ENCODE data around the gene ITGB4.
"Not testable (repeated sequence)": the region's sequence is repeated elsewhere in the genome, so short reads cannot be mapped to it uniquely, and the experiment has no call there.

The ITGB4 gene

DNA sequence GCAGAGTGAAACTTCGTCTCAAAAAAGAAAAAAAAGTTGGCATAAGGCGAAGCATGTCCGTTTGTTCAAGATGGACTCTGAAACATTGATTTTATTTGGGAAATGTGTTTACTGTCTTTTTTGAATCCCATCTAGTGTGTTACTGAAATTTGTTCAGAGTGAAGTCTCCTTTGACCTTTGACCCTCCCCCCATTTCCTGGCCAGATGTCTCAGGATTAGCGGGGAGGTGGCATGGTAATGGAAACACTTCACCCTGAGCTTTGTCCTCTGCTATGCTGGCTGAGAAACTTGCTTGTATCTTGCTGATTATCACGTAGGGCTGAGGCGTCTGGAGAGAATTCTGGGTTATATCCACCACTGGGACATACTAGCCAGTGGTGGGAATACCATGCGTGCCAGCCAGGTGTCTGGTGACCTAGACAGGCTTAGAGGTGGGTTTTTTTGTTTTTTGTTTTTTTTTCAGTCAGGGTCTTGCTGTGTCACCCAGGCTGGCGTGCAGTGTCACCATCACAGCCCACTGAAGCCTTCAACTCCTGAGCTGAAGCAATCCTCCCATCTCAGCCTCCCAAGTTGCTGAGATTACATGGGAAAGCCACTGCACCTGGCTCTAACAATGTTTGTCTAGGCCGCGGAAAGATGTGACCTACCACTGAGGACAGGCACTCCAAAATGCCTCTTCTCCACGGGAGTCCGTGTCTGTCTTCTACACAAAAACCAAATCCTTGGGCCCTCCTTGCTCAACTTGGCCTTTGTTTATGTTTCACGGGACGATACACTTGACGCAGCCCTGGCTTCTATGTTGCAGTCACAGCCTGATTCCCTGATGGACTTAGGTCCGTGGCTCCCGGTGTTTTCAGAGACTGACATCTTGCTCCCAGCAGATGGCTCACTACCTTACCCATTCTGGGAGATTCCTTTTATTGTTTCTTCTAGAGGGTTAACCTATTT is 50.3 kb downstream of the ITGB4 start:
- no peak for DNase-seq (ENCODE audit: low read depth)

DNA sequence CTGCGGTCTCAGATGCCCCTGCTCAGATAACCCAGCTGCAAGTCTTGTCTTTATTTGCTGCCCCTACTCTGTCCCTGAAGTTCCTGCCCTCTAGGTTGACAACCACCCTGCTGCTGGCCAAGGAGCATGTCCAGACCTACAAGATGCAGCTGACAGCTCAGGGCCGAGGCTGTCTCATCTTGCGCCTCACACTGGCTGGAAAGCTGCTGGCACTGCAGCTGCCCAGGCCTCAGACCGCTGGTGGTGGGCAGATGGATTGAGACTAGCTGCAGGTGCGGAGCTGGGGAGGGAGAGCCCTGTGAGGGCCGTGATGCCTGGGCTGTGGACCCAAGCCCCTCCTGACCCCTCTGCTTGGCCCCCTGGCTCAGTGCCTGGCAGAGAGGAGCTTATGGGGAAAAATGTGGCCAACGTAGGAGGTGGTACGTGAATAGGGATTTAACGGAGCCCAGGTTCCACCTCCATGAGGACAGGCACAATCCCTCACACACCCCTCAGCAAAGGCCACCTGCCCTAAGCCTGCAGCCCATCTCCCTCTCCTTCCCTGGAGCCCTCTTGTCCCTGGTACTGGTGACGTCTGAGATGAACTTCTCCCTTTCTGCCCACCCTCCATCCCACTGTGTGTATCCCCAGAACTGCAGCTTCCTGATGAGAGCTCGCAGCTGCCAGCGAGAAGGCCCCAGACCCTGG is 52.0 kb downstream of the ITGB4 start:
- DNase-seq (ENCODE audit: low read depth) = no peak

DNA sequence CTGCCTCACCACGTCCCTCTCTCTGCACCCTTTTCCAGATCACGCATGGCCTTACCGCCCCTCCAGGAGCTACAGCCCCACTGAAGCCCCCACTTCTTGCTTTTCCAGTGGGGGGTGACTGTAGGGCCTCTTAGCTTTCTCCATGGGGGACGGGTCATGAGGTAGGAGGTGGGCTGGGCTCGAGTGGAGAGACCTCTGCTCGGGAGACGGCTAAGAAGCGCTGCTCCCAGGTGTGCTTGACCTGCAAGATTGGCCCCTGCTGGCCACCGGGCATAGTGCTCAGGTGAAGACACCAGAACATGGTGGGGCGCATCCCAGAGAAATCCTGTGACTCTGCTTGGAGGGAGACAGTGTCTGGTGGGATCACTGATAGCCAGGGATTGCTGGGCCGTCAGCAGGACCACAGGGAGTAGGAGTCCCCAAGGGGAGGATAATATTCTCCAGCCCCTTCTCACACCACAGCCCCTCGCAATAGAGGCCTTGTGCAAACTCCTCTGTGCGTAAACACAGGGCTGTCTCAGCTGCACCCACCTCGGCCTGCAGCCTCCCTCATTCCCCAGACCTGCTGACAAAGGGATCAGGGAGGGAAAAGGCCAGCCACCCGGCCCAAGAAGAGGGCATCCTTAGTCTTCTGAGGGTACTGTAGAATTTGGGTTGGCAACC is 52.7 kb downstream of the ITGB4 start:
- DNase-seq (ENCODE audit: low read depth) = no peak

DNA sequence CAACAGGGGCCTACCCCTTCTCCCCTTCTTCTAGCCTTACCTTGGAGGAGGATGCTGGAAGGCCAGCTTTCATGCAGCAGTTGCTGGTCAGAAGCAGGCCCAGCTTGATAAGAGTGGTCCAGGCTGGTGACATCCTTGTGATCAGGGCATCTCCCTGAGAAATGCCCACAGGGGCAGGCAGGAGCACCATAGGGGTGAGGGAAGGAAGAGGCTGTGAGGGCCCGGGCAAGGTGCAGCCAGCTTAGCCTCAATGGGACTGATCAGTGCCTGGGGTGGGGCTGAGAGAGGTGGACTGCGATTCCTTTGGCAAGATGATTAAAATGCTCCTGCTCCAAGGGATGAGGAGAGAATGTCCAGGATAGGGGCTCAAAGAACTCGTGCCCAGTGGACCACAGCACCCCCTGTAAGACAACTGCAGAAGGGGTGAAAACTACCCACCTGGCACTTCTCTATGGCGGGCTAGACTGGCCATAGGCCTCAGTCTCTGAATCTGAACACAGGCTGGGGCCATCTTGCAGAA is 53.3 kb downstream of the ITGB4 start:
- DNase-seq (ENCODE audit: low read depth) = no peak

DNA sequence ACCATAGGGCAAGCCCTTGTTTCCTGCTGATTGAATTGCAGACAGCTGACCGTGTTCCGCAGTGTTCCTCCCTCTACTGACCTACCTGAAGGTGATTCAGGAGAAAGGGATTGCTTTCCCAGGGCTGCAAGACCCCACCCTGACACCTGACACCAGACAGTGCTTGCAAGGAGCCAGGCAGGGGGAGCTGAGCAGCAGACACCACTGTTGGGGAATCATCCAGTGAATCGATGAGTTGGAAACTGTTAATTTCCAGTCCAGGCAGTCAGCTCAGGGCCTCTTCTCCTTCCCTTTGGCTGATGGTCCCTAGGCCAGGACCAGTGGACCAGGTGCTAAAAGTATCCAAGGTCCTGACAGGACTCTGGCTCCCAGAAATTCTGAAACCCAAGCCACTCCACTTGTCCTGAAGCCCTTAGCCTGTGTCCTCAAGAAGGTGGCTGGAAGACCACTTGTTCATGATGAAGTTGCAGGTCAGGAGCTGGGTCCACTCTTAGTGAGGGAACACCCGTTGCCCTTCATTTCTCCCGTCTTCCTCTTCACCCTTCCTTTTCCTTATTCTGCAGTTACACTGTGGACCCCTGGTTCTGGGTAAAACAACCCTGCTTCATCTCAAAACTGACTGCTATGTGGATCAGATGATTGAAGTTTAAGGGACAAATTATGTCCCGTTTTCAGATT is 53.9 kb downstream of the ITGB4 start:
- DNase-seq (ENCODE audit: low read depth) = no peak

DNA sequence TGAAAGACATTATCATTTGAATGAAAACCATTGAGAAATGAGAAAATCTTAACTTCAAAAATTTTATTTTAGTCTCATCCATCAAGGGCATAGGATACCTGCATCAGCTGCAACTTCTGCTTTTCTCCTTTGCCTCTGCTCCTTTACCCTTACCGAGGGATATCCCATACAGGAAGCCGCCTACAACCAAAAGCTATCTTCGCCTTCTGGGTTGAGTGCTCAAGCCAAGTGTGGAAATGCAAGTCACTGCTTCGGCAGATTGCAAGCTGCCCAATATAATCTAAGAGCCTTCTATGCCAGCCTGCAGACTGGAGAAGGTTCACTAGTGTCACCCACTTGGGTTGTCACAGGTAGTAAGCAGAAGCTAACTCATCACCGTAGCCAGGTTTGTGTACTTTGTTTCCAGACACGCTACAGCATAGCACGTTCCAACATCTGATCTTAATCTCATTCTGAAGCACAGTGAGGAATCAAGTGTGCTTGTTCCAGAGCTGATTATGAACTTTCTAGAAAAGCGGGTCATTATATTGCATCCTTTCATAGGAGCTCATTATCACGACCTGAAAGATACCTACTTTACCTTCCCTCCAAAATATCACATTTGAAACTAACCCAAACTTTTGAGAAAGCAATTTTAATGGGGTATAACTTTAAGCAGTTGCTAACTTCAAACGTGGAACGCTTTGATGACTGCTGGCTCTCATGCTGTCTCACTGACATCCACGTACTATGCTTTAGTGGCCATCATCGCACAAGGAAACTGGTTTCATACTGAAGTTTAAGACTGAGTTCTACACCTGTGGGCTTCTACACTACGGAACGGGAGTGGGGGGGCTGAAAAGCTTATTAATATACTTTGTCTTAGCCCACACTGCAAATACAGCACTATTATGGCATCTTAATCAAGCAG is 55.4 kb downstream of the ITGB4 start:
- no peak for DNase-seq (ENCODE audit: low read depth)

DNA sequence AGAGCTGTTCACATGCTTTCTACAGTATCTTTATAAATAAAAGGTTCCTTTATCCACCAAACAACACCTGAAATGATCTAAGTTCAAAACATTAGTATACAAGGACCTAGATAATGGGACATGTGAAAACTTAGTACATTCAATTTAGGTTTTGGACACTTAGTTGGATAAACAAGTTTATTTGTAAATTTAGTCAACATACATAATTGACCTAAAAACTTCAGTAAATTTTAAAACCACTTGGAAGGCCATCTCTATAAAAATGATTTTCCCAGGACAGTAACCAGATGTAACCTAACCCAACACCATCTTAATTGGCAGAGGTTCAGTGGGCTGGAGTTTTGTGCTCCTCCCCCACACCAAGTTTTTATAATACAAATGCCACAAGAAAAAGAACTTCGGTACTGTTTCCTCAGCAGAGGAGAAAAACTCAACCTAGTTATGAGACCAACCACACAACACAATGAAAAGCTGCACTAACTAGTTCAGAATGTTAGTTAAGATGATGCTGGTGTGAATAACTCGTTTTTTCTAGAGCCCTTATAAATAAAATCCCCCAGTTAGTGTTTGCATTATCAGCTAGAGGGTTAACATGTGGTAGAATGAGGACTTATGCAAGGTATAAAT is 56.1 kb downstream of the ITGB4 start:
- no peak for DNase-seq (ENCODE audit: low read depth)

DNA sequence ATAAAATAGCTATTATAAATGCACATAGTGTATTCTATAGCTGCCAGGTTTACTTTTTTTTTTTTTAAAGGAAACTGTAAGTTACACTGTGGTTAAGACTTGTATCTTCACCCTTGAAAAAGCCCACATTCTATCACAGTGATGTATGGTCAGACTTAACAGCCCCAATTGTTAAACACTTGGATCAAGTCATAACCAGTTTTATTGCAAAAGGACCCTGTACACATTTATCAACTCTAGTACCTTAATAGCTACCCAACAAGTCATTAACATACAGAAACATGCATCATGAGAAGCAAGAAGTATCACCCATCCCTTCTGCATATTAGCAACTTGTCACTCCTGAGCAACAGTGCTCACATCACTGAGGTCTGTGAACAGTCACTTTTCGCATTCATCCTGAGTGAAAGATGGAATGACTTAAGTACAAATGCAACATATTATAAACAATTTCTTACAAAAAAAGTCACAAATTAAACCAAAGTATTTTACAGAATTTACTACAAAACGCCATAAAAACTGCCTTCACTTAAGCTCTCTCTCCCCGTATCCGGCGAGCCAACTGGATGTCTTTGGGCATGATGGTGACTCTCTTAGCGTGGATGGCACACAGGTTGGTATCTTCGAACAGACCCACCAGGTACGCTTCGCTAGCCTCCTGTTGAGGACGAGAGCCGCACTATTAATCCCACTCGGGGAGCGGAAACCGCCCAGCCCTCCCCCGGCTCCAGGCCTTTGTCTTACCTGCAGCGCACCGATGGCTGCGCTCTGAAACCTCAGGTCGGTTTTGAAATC is 57.0 kb downstream of the ITGB4 start:
- not testable (repeated sequence) for DNase-seq (ENCODE audit: low read depth)

DNA sequence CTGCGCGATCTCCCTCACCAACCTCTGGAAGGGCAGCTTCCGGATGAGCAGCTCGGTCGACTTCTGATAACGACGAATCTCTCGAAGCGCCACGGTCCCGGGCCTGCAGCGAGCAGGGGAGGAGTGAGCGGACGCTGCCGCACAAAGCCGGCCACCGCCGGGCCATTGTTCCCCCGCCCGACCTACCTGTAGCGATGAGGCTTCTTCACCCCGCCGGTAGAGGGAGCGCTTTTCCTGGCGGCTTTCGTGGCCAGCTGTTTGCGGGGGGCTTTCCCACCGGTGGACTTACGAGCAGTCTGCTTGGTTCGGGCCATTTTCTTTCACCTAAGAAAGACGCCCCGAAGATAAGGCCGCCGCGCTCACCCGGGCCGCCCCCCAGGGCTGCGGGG is 57.6 kb downstream of the ITGB4 start:
- DNase-seq (ENCODE audit: low read depth) = no peak

DNA sequence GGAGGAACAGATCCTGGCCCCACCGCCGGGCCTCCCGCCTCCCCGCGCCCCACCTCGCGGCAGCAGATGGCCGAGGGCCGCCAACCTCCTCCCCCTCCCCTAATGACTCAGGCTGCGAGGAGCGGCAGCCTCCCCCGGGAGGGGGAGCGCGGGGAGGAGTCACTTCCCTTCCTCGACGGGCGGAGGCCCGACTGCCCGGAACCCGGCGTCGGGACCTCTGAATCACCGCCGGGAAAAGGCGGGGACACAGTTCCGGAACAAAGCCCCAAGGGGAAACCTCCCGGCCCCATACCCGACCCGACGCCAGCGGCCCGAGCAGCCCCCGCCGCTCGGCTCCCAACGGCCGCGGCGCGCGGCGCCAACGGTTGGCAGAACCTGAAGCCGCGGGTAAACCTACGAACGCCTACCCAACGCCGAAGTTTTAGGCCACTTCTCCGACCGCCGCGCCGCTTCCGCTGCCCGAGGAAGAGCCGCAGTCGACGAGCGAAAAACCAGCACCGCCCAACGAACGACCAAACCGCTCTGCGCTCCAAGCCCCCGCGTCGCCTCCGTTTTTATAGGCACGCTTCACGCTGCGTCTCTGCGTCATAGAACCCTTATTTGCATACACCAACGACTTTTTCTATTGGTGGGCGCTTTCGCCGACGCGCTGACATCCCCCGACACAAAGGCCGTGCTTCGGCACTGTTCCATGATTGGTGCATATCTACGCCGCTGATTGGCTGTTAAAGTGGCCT is 58.2 kb downstream of the ITGB4 start:
- peak; percentile 99 for DNase-seq (ENCODE audit: low read depth)

DNA sequence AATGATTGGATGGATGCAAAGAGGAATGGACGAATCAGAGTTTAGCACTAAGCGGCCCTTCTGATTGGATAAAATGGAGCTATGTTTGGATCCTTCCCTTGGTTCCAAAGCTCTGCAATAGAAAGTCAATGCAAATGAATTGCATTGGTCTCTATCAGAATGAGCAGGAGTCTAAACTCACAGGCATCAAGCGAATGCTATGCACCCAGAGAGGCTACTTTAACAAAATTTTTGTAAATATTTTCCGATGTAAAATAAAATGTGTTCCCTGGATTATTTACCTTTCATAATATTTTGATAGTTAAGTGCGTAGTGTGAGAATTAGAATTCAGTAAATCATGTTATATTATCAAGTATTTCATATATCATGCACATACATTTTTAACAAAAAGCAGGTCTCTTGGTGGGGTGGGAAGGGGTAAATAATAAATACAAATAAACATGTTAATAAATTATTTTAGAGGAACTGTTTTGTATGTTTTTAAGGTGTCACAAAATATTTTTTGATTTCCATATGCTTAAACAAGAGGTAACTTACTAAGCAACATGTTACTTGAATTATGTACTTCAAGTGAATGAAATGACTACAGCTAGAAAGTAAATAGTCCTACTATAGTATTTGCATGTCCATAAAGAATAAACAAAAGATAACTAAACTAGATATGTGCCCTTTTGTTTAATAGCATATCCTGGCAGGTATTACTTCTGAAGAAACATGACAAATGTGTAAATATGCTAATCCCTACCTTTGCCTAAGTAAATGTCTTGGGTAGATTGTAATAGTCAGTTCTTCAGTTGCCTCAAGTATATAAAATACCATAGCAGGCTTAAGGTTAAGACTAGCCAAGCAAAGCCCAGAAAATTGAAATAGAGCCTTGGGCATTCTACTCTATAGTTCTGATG is 59.0 kb downstream of the ITGB4 start:
- DNase-seq (ENCODE audit: low read depth) = no peak

DNA sequence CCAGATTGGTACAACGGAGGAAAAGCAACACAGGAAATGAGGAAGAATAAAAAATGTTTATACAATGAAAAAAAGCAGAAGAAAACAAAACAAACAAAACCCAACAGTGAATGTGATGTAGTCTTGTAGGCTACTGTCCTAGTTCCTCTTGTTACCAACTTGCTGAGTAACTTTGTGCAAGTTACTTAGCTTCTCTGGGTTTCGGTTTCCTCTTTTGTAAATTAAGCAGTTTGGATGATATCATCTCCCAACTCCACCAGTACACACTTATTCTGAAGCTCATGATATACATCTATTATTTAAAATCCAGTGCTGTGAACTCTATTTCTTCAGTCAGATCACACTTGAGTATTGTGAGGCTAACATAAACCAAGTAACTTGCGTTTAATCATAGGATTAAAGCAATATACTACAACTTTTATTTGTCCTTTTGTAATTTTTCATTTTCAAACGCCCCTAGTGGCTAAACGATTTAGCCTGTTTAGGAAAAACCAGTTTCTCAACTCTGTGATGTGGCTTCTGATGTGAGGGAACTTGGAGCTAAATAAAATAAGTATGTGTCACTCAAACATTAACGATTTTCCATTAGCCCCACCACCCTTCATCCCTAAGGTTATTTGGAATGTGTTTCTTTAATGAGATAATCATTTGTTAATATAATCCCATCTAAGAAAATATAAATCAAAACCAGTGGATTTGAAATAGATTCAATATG is 62.0 kb downstream of the ITGB4 start:
- peak; percentile 25 for DNase-seq (ENCODE audit: low read depth)

DNA sequence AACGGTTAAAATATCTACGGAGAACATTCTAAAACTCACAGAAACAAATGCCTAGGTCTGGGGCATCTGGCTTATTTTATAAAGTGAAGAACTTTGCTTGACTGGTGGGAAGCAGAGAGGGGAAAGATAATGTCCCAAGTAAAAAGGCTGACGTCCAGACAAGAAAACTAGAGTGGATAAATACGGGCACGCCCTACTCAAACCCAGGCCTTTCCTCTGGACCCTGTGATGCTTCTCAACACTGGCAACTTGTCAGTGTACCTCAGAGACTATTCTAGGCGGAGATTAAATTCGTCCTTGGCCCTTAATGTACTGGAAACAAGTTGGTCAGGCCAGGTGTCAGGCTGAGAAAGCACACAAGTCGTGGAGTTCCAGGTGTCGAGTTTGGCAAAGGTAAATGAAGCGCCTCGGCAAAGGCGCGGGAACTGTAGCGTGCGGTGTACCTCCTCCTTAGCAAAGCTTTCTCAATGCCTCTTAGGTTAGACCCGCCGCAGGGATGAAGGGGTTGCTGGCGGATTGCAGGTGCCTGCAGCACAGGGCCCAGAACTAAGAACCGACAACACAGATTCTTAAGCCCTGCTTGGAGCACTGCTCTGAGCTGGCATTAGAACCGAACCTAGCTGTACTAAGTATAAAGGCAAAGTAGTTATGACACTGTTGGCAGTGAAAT is 62.7 kb downstream of the ITGB4 start:
- DNase-seq (ENCODE audit: low read depth) = no peak

DNA sequence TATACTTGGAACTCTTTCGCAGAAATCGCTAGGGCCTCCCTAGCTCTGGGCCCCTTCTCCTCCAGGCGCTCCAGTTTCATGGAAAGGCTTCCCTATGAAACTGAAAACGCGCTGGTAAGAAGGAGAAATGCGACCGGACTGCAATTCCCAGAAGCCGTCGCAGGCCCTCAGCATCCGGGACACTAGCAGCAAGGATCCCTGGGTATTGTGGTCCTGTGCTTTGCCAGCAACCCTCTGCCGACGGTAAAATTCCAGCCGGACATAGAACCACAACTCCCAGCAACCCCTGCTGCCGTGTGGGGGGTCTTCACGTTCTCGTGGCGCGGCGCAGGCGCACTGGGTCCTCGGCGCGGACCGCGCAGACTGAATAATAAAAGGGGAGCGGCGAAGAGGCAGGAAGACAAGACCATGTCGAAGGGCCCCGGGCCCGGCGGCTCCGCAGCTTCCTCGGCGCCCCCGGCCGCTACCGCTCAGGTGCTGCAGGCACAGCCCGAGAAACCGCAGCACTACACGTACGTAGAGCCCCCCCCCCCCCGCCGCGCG is 63.3 kb downstream of the ITGB4 start, which contains the start of gene UNK:
TSS of gene UNK (plus strand) at position 334 of the 543 bp plus-strand sequence. CDS start at position 409, 75 bp downstream.
- peak; percentile 94 for DNase-seq (ENCODE audit: low read depth)

DNA sequence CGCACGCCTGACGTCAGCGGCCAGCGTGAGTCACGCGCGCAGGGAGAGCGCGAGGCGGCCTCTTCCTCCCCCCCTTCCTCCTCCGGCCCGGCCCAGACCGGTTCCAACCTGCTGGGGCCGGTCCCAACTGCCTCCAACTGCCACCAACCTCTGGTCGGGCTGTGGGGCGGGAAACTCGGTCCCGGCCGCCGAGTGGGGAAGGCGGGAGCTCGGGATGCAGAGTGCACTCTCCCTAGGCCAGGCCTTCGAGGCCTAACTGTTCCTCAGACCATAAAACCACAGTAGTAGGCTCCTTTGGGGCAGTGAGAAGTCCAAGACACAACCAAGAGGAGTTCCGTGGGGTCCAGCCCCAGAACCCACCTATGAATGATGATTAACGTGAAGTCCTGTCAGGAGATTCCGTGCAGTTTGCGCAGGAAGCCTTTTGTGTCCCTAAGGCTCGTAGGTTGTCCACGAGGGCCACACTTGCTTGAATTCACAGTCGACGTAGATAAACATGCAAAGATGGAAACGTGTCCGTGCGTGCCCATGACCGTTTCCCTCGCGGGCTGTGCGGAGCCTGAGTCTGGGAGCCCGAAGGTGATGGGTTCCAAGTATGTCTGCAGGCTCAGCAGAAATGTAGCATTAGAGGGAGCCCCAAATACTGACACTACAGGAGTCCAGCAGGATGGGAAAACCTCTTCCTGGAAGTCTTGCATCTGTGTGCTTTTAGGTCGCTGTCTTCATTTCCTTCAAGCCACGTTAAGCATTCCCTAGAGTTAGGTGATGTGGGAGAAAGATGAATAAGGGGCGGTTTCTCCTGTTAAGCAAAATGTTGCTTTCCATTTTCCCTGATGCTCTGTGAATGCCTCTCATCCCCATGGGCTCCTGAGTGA is 64.0 kb downstream of the ITGB4 start:
- peak; percentile 42 for DNase-seq (ENCODE audit: low read depth)
